K562 (cell line): ENCODE data around the gene CACNA2D4. TPM values are rescaled to one million over a fixed set of nuclear protein-coding genes. Genes with fewer than 3 reads are reported as not detected.

ENCODE experiments used
- ATAC-seq: fragments of 200-7000 bp; cut with Tn5 transposase; 3 replicates; pipeline ENCODE4 v1.9.1; 2020; ENCODE audit warnings: moderate library complexity
- BruUV-seq: library from RNA; stranded (reverse); fragments of 400-500 nt; replicated peaks from 2 replicates; lab custom pipeline; 2021; lab: Mats Ljungman, UMichigan
- CTCF ChIA-PET: fragments of 300-600 bp; formaldehyde crosslinking; extraction: SDS; loops from one replicate; lab custom pipeline; 2021; ENCODE audit warnings: low intra/inter-chr PET ratio; lab: Yijun Ruan, JAX
- POLR2A ChIA-PET: fragments of 300-600, 350-650 bp; sonication (Branson Sonifier 250); formaldehyde crosslinking; extraction: SDS; loops from one replicate; lab custom pipeline; 2021; ENCODE audit warnings: antibody characterized with exemption, inconsistent platforms; lab: Yijun Ruan, JAX
- DNase-seq, 4 experiments: peaks; one replicate each; pipeline versions ENCODE4 v3.0.0 to v3.0.0-alpha.2; 2011 to 2018; ENCODE audit warnings: low spot score in 3 of 4, mixed read lengths in 3 of 4; ENCODE audit errors: extremely low read depth in 1 of 4
- FAIRE-seq: peaks from 2 replicates; lab custom pipeline; 2011; peaks lifted over from hg19 to GRCh38; lab: Jason Lieb, UNC
- H2AFZ ChIP-seq: 2 replicates; pipeline ENCODE4 v1.6.0; 2011; ENCODE audit warnings: low read depth, low read length, control low read depth, inconsistent platforms
- H3K27ac ChIP-seq: fragments of 200-600 bp; 3 replicates; pipeline ENCODE4 v1.8.0; 2011; ENCODE audit warnings: low read depth, mild to moderate bottlenecking, control low read depth, inconsistent platforms, low read length, moderate library complexity, mixed read lengths; ENCODE audit errors: extremely low read depth
- H3K27me3 ChIP-seq, 2 experiments: fragments of 300-600 bp in 1 of 2; 2 replicates in 1 of 2; 3 replicates in 1 of 2; pipeline versions ENCODE4 v1.6.0 to v1.8.0; 2011; ENCODE audit warnings: inconsistent platforms in 2 of 2, low read length in 2 of 2, mild to moderate bottlenecking in 1 of 2, mixed read lengths in 1 of 2, moderate library complexity in 1 of 2; ENCODE audit not compliant: control insufficient read depth in 2 of 2, insufficient read depth in 2 of 2
- H3K36me3 ChIP-seq: fragments of 300-600 bp; 3 replicates; pipeline ENCODE4 v1.8.0; 2011; ENCODE audit warnings: mild to moderate bottlenecking, low read length, inconsistent platforms; ENCODE audit not compliant: control insufficient read depth, insufficient read depth
- H3K4me1 ChIP-seq, 2 experiments: fragments of 200-600 bp in 1 of 2; replicated peaks in 1 of 2; 2 replicates in 1 of 2; 3 replicates in 1 of 2; pipeline versions ENCODE4 v1.5.1 to v1.8.0; 2011; ENCODE audit warnings: inconsistent platforms in 2 of 2, low read length in 2 of 2, mild to moderate bottlenecking in 1 of 2, mixed read lengths in 1 of 2, moderate library complexity in 1 of 2; ENCODE audit not compliant: control insufficient read depth in 2 of 2, insufficient read depth in 2 of 2
- H3K4me2 ChIP-seq: 2 replicates; pipeline ENCODE4 v1.6.1; 2011; ENCODE audit warnings: low read length, control low read depth, inconsistent platforms, mixed read lengths; ENCODE audit not compliant: insufficient read depth
- H3K4me3 ChIP-seq: fragments of 200-600 bp; sonication (generic), shearing (Covaris generic); 2 replicates; pipeline ENCODE4 v1.5.1; 2016; ENCODE audit warnings: control low read depth, inconsistent platforms
- H3K79me2 ChIP-seq: fragments of 200-600 bp; 3 replicates; pipeline ENCODE4 v1.8.0; 2011; ENCODE audit warnings: low read length, inconsistent platforms; ENCODE audit not compliant: control insufficient read depth, insufficient read depth
- H3K9ac ChIP-seq, 2 experiments: 2 replicates each; pipeline versions ENCODE4 v1.6.0 to v1.6.1; 2011; ENCODE audit warnings: low read depth in 2 of 2, low read length in 2 of 2, control low read depth in 1 of 2, inconsistent platforms in 1 of 2, mild to moderate bottlenecking in 1 of 2, mixed read lengths in 1 of 2; ENCODE audit not compliant: insufficient read depth in 1 of 2
- H3K9me1 ChIP-seq: one replicate; pipeline ENCODE4 v1.6.0; 2011; ENCODE audit warnings: inconsistent platforms, mild to moderate bottlenecking, low read length, moderate library complexity; ENCODE audit not compliant: control insufficient read depth, insufficient read depth
- H3K9me3 ChIP-seq: replicated peaks from 2 replicates; pipeline ENCODE4 v1.5.1; 2011; ENCODE audit warnings: low read depth, low read length, inconsistent platforms; ENCODE audit not compliant: control insufficient read depth, insufficient read depth
- H4K20me1 ChIP-seq: replicated peaks from 2 replicates; pipeline ENCODE4 v1.6.1; 2011; ENCODE audit warnings: low read length, inconsistent platforms, mixed read lengths; ENCODE audit not compliant: control insufficient read depth, insufficient read depth
- HMG20B ChIP-seq: fragments of 250-450 bp; sonication (Bioruptor Pico); IDR thresholded peaks from 2 replicates; pipeline ENCODE4 v1.5.0; 2021; ENCODE audit warnings: mild to moderate bottlenecking
- LCOR ChIP-seq: sonication (generic); formaldehyde crosslinking; IDR thresholded peaks from 2 replicates; pipeline ENCODE4 v1.8.0; 2022; ENCODE audit warnings: mild to moderate bottlenecking, missing genetic modification reagents
- LEF1 ChIP-seq: fragments of 450-650 bp; IDR thresholded peaks from 2 replicates; pipeline ENCODE4 v1.6.1; 2016; ENCODE audit warnings: mild to moderate bottlenecking
- MIER1 ChIP-seq: fragments of 450-650 bp; IDR thresholded peaks from 2 replicates; pipeline ENCODE4 v1.6.1; 2016; ENCODE audit warnings: antibody characterized with exemption, mild to moderate bottlenecking, low read depth
- NUFIP1 ChIP-seq: fragments of 450-650 bp; IDR thresholded peaks from 2 replicates; pipeline ENCODE4 v1.6.1; 2018; ENCODE audit not compliant: partially characterized antibody
- SIN3B ChIP-seq: fragments of 450-650 bp; IDR thresholded peaks from 2 replicates; pipeline ENCODE4 v1.6.1; 2017; ENCODE audit warnings: low read depth, mild to moderate bottlenecking, moderate library complexity
- WGBS: fragments of 100-300 bp; shearing (Covaris generic); methylation state at CpG from one replicate; pipeline ENCODE4 v1.1.6; 2016; ENCODE audit warnings: low coverage, mixed read lengths; ENCODE audit not compliant: insufficient coverage; ENCODE audit errors: missing lambda C conversion rate; 5-methylcytosine and 5-hydroxymethylcytosine counted together
- in situ Hi-C: fragments of 300-500 bp; cut with MboI; formaldehyde crosslinking; loops from 4 replicates; pipeline ENCODE4 v1.15.0; 2018; ENCODE audit warnings: inconsistent platforms, mixed read lengths
- intact Hi-C: fragments of 100-400 bp; cut with micrococcal nuclease; formaldehyde crosslinking; loops from 2 replicates; pipeline ENCODE4 v1.14.2; 2022
- polyA plus RNA-seq, 8 experiments: library from polyadenylated mRNA; depleted of rRNA in 4 of 8; stranded (reverse) in 5 of 8; unstranded in 3 of 8; fragments of >200 nt; fragmentation: Nextera tagmentation in 2 of 8; fragmentation: Illumina TruSeq in 1 of 8; extraction: Ambion mirVana in 2 of 8; extraction: Trizol in 1 of 8; gene quantifications; 2 replicates each; pipeline versions ENCODE4 v1.2.1 to v1.2.3, GENCODE V29; 2011 to 2014; ENCODE audit warnings: inconsistent platforms in 1 of 8, missing spikeins in 1 of 8
- total RNA-seq, 7 experiments: library from RNA; depleted of rRNA in 6 of 7; stranded (reverse); fragments of >200 nt in 6 of 7; fragmentation: Illumina TruSeq in 2 of 7; extraction: Trizol in 2 of 7; gene quantifications; 2 replicates each; pipeline versions ENCODE4 v1.2.1 to v1.2.3, GENCODE V29; 2011 to 2021; ENCODE audit warnings: low replicate concordance in 1 of 7

The CACNA2D4 gene
- total and polyA plus RNA-seq, 9 of the 15 experiments (the other 6 are each of a cell fraction or from before 2014, with no cell fraction given): 0.04 to 0.69 (median 0.40) TPM; not detected in 3

DNA sequence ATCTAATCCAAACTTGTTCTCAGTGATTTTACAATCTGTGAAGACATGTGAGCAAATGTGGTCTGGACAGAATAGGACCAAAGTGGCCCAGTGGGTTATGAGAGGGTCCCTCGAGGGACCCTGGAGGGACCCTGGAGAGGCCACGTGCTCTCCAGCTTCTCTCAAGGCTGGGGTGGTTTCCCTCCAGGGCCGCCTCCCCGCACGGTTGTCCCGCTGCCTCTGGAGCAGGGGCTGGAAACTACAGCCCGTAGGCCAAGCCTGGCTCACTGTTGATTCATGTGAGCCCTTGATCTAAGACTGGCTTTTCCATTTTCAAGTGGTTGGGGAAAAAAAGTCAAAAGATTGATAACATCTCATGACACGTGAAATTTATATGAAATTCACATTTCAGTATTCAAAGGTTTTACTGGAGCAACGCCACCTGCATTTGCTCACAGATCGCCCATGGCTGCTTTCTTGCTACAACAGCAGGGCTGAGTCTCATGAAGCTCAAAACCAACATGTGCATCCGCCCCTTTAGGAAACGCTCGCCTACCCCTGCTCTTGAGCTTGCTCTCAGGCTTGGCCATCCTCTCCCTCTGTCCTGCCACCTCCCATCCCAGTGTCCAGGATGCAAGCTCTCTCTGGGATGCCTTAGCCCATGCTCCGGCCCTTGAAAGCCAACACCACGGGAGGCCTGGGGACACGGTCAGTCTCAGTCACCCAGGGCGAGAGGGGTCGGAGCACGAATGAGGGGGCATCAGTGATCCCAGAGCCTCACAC is 110.2 kb downstream of the CACNA2D4 start:
- no TSS peak for BruUV-seq
- H3K9ac ChIP-seq: no peak overlapping the region
- H4K20me1 ChIP-seq: no peaks in the 10 kb centered on the region
- H3K4me3 ChIP-seq: no peak overlapping the region
- in situ Hi-C loops: no loop called here
- no peaks in the 10 kb centered on the region for H3K27me3 ChIP-seq
- FAIRE-seq: no peak
- 67% methylated on average over 17 of the region's 19 CpGs for WGBS
- POLR2A ChIA-PET: no interaction called here
- no peak overlapping the region for H2AFZ ChIP-seq
- no peaks in the 10 kb centered on the region for H3K79me2 ChIP-seq
- H3K27ac ChIP-seq: no peak overlapping the region
- intact Hi-C loops: no loop called here
- TF ChIP-seq SIN3B (no peak), MIER1 (no peak), HMG20B (CRISPR knock-in tag) (no peak), LCOR (CRISPR knock-in tag) (no peak), LEF1 (no peak), NUFIP1 (no peak)
- no peaks in the 10 kb centered on the region for H3K9me3 ChIP-seq
- H3K4me2 ChIP-seq: no peak overlapping the region
- H3K4me1 ChIP-seq: peaks cover 30 to 37% of the 10 kb centered on the region in 2 experiments
- ATAC-seq: no peak
- no peaks in the 10 kb centered on the region for H3K9me1 ChIP-seq
- CTCF ChIA-PET: no interaction called here
- H3K36me3 ChIP-seq: no peaks in the 10 kb centered on the region
- DNase-seq: no peak
